ENCODE results near the gene KCNK3.

Gene KCNK3

GRCh38 chr2:26733413-26733812, 40.9 kb downstream of the KCNK3 start:
- TF ChIP-seq GATA3 (IDR thresholded peaks at IDR 0.05; ENCODE audit: low read depth, low read length) = no peak
- no peak for TF ChIP-seq GATA2 (IDR thresholded peaks at IDR 0.05; ENCODE audit: low read depth, low read length)

DNA sequence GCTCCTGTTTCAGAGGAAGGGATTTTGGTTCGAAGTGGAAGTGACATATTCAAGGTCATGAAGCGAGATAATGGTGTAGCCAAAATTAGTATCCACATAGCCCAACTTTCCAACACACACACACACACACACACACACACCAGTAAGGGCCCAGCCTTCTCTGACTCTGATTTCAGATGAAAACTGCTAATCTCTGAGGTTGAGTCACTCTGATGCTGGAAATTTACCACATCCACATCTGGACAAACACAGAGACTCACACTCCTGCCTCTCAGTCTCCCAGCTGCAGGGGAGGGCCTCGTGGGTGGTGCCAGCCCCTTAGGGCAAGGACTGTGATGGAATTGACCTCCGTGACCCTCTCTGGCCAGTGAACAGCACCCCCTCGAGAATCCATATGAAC, 42.6 kb downstream of the KCNK3 start:
- TF ChIP-seq GATA2 (IDR thresholded peaks at IDR 0.05; ENCODE audit: low read depth, low read length) = no peak
- no peak for TF ChIP-seq GATA3 (IDR thresholded peaks at IDR 0.05; ENCODE audit: low read depth, low read length)

- TF ChIP-seq GATA3 (IDR thresholded peaks at IDR 0.05; ENCODE audit: low read depth, low read length) = no peak
- TF ChIP-seq GATA2 (IDR thresholded peaks at IDR 0.05; ENCODE audit: low read depth, low read length) = no peak
Measured at GRCh38 chr2:26735883-26736588, 43.5 kb downstream of the KCNK3 start.

DNA sequence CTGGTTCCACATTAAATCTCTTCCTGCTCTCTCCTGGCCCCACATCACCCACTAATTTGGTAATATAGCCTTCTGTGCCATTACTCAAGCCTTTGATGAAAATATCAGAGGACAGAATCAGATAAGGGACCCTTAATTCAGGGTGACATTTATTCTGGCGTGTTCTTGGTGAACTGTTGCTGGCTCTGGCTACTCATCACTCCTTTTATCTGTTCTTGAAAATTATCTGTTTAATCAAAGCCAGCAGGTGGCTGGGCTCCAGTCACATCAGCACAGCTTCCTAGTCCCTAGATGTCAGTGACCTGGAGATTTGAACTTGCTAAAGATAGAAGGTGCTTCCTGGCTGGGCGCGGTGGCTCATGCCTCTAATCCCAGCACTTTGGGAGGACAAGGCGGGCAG, 44.7 kb downstream of the KCNK3 start:
- TF ChIP-seq GATA2 (IDR thresholded peaks at IDR 0.05; ENCODE audit: low read depth, low read length) = peak; percentile 91
- TF ChIP-seq GATA3 (IDR thresholded peaks at IDR 0.05; ENCODE audit: low read depth, low read length) = no peak; the same call in 1 of the 2 replicates

- TF ChIP-seq GATA2 (IDR thresholded peaks at IDR 0.05; ENCODE audit: low read depth, low read length) = peak; percentile 24; the same call in 1 of the 2 replicates
- no peak for TF ChIP-seq GATA3 (IDR thresholded peaks at IDR 0.05; ENCODE audit: low read depth, low read length)
Measured at GRCh38 chr2:26738481-26738880, 46.0 kb downstream of the KCNK3 start.

GRCh38 chr2:26739514-26739913, 47.0 kb downstream of the KCNK3 start:
- no peak for TF ChIP-seq GATA2 (IDR thresholded peaks at IDR 0.05; ENCODE audit: low read depth, low read length)
- TF ChIP-seq GATA3 (IDR thresholded peaks at IDR 0.05; ENCODE audit: low read depth, low read length) = no peak

GRCh38 chr2:26740346-26740745, 47.8 kb downstream of the KCNK3 start:
- no peak for TF ChIP-seq GATA3 (IDR thresholded peaks at IDR 0.05; ENCODE audit: low read depth, low read length)
- TF ChIP-seq GATA2 (IDR thresholded peaks at IDR 0.05; ENCODE audit: low read depth, low read length) = no peak

GRCh38 chr2:26740890-26741302, 48.4 kb downstream of the KCNK3 start:
- no peak for TF ChIP-seq GATA3 (IDR thresholded peaks at IDR 0.05; ENCODE audit: low read depth, low read length)
- TF ChIP-seq GATA2 (IDR thresholded peaks at IDR 0.05; ENCODE audit: low read depth, low read length) = no peak

DNA sequence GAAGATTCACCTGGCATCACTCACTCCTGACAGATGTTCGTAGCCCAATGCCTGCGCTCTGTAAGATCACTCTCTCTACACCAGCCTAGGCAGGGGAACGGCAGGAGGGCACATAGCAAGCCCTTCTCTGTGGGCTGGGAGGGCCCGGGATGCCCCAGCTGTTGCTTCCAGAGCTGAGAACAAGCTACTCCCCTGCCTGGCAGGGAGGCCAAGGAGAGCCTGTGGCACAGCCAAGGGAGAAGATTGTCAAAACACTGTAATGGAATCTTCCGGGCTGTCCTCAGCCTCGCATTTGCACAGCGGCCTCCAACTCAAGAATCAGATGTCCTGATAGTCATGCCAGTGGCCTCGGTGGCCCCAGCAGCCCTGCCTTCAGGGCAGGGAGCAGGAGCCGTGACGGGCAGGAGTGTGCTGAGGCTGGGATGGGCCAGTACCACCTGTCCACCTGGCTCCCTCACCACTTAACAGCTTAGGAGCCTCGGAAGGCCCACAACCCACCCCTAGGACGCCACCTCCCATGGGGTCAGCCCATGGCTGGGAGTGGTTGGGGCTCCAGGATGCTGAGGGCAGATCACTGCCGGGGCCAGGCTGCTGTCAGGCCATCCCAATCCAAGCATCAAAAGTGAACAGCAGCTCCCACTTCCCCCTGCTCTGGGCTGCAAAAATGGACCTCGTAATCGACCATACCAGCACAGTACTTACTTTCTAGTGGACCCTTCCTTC, 49.7 kb downstream of the KCNK3 start:
- TF ChIP-seq GATA3 (IDR thresholded peaks at IDR 0.05; ENCODE audit: low read depth, low read length) (no peak), GATA2 (IDR thresholded peaks at IDR 0.05; ENCODE audit: low read depth, low read length) (no peak)

- TF ChIP-seq GATA2 (IDR thresholded peaks at IDR 0.05; ENCODE audit: low read depth, low read length) = no peak
- TF ChIP-seq GATA3 (IDR thresholded peaks at IDR 0.05; ENCODE audit: low read depth, low read length) = no peak
Measured at GRCh38 chr2:26743852-26744251, 51.3 kb downstream of the KCNK3 start.

DNA sequence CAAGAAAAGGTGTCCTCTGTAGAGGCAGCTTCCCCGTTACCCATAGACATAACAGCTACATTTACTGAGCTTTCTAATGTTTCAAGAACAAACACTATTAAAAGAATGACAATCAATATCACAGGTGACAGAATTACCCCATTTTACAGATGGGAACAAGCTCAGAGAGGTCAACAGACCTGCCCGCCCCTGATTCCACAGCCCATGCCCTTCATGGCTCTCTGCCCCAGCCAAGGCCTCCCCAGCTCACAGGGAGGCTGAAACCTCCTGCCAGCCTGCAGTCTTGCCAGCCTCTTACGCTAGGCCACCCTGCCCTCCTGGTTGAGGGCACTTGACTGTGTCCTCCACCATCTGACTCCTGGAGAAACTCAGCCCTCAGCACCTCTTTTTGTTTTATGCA, 52.4 kb downstream of the KCNK3 start:
- no peak for TF ChIP-seq GATA3 (IDR thresholded peaks at IDR 0.05; ENCODE audit: low read depth, low read length)
- TF ChIP-seq GATA2 (IDR thresholded peaks at IDR 0.05; ENCODE audit: low read depth, low read length) = no peak

- TF ChIP-seq GATA2 (IDR thresholded peaks at IDR 0.05; ENCODE audit: low read depth, low read length) (peak; percentile 72), GATA3 (IDR thresholded peaks at IDR 0.05; ENCODE audit: low read depth, low read length) (no peak)
Measured at GRCh38 chr2:26745609-26746327, 53.2 kb downstream of the KCNK3 start.

DNA sequence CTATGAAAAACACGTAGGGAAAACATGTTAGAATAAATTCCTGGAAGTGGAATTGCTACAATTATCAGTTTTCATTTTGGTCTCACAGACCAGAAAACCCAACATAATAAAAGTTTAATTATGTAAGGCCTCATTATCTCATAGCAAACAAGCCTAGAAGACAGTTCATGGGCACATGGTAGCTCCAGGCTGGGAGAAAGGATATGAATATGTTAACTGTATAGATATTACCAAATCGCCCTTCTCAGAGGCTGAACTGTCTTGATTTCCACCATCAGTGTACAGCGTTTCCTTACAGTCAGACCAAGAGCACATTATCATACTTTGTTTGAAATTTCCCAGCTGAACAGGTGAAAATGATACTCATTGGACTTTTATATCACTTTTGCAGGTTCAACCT, 54.4 kb downstream of the KCNK3 start:
- TF ChIP-seq GATA2 (IDR thresholded peaks at IDR 0.05; ENCODE audit: low read depth, low read length) (no peak), GATA3 (IDR thresholded peaks at IDR 0.05; ENCODE audit: low read depth, low read length) (no peak)

- TF ChIP-seq GATA2 (IDR thresholded peaks at IDR 0.05; ENCODE audit: low read depth, low read length) = no peak
- no peak for TF ChIP-seq GATA3 (IDR thresholded peaks at IDR 0.05; ENCODE audit: low read depth, low read length)
Measured at GRCh38 chr2:26752656-26753055, 60.1 kb downstream of the KCNK3 start.

All from SH-SY5Y (cell line).